Umbilical cord (tissue), 2 donors: ENCODE results near the gene SH3BP5. TPM values are rescaled to one million over a fixed set of nuclear protein-coding genes. Genes with fewer than 3 reads are reported as not detected.

ENCODE experiments used
- DNase-seq: peaks from one replicate; pipeline ENCODE4 v3.0.0-alpha.2; 2015; ENCODE audit warnings: low spot score
- total RNA-seq: library from RNA; depleted of rRNA; stranded (reverse); fragments of >200 nt; gene quantifications from one replicate; pipeline ENCODE4 v1.2.3, GENCODE V29; 2014; ENCODE audit warnings: low replicate concordance; ENCODE audit not compliant: insufficient read depth

The SH3BP5 gene
- total RNA-seq, 1 donor from 2014 or later: 21.4 TPM

- DNase-seq: peak; percentile 98
These were observed 126.3 kb downstream of the SH3BP5 start, which contains the start of gene CAPN7 for GRCh38 chr3:15205934-15206661. Gene CAPN7, plus strand, starts transcription at chr3:15206246. Its CDS starts 250 bp downstream, at chr3:15206496.

- DNase-seq: no peak
These were observed 126.9 kb downstream of the SH3BP5 start for GRCh38 chr3:15205482-15205933.

Other genes starting within 250 kb of the SH3BP5 start
- 22.1 TPM for gene RBSN, start 233.4 kb downstream of the SH3BP5 start, total RNA-seq
- 42.1 TPM for gene CAPN7, start 126.3 kb downstream of the SH3BP5 start, total RNA-seq
- gene METTL6, start 95.0 kb upstream of the SH3BP5 start, total RNA-seq: 40.9 TPM
- gene EAF1, start 95.0 kb upstream of the SH3BP5 start, total RNA-seq: 9.4 TPM
- 0.72 TPM for gene COLQ, start 189.1 kb upstream of the SH3BP5 start, total RNA-seq